Neuron (in vitro differentiated cells): Measurements from ENCODE around the gene RAD51B.

ENCODE experiments used
- H2AFZ ChIP-seq: one replicate; pipeline ENCODE4 v1.6.1; 2013; ENCODE audit warnings: low read depth, mild to moderate bottlenecking, inconsistent platforms, low read length, moderate library complexity
- H3K27me3 ChIP-seq: one replicate; pipeline ENCODE4 v1.6.1; 2013; ENCODE audit warnings: low read length; ENCODE audit not compliant: insufficient read depth
- H3K36me3 ChIP-seq: one replicate; pipeline ENCODE4 v1.6.1; 2013; ENCODE audit warnings: low read length; ENCODE audit not compliant: insufficient read depth
- H3K4me1 ChIP-seq: one replicate; pipeline ENCODE4 v1.6.1; 2013; ENCODE audit warnings: low read length; ENCODE audit not compliant: insufficient read depth
- H3K4me3 ChIP-seq: 2 replicates; pipeline ENCODE4 v1.5.1; 2013; ENCODE audit warnings: mild to moderate bottlenecking, low read length, moderate library complexity
- H3K9me3 ChIP-seq: one replicate; pipeline ENCODE4 v1.6.1; 2013; ENCODE audit warnings: low read length

The RAD51B gene

DNA sequence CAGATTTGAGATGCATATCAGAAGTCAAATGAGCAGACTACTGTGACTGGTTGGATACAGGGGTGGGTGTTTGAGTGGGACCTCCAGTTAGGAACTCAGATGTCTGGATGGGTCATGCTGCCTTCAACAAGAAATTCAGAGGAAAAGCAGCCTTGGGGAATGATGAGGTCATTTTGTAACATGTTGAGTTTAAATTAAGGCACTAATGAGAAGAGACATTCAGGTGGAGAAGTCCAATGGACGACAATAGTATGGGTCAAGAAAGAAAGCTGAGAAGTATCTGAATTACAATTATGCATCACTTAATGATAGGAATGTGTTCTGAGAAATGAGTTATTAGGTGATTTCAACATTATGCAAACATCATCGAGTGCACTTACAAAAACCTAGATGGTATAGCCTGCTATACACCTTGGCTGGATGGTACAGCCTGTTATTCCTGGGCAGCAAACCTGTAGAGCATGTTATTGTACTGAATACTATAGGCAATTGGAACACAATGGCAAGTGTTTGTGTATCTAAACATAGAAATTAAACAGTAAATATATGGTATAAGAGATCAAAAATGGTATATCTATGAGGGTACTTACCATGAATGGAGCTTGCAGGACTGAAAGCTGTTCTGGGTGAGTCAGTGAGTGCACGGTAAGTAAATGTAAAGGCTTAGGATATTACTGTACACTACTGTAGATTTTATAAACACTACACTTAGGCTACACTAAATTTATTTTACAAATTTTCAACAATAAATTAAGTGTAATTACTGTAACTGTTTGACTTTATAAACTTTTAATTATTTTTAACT, 414.7 kb downstream of the RAD51B start:
- Histone ChIP-seq H3K4me3 (no peak overlapping the region), H2AFZ (no peak overlapping the region), H3K4me1 (peaks cover 25% of the 10 kb centered on the region)

DNA sequence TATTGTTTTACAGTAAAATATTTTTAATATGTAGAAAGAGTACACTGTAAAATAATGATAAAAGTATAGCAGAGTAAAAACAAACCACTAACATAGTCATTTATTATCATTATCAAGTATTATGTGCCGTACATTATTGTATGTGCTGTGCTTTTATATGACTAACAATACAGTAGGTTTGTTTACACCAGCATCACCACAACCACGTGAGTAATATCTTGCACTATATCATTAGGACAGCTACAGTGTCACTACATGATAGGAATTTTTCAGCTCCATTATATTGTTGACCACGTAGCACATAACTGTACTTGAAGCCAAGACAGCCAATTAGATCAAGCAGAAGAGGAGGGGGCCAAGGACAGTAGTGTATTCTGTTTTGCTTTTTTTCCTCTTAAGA, 415.4 kb downstream of the RAD51B start:
- Histone ChIP-seq H3K4me3 (no peak overlapping the region), H3K4me1 (peaks cover 25% of the 10 kb centered on the region), H2AFZ (no peak overlapping the region), H3K27me3 (no peaks in the 10 kb centered on the region), H3K9me3 (no peaks in the 10 kb centered on the region), H3K36me3 (no peaks in the 10 kb centered on the region)

More for the DNA sequence above, 414.7 kb downstream of the RAD51B start:
- Histone ChIP-seq H3K9me3 (no peaks in the 10 kb centered on the region), H3K27me3 (no peaks in the 10 kb centered on the region), H3K36me3 (no peaks in the 10 kb centered on the region)

DNA sequence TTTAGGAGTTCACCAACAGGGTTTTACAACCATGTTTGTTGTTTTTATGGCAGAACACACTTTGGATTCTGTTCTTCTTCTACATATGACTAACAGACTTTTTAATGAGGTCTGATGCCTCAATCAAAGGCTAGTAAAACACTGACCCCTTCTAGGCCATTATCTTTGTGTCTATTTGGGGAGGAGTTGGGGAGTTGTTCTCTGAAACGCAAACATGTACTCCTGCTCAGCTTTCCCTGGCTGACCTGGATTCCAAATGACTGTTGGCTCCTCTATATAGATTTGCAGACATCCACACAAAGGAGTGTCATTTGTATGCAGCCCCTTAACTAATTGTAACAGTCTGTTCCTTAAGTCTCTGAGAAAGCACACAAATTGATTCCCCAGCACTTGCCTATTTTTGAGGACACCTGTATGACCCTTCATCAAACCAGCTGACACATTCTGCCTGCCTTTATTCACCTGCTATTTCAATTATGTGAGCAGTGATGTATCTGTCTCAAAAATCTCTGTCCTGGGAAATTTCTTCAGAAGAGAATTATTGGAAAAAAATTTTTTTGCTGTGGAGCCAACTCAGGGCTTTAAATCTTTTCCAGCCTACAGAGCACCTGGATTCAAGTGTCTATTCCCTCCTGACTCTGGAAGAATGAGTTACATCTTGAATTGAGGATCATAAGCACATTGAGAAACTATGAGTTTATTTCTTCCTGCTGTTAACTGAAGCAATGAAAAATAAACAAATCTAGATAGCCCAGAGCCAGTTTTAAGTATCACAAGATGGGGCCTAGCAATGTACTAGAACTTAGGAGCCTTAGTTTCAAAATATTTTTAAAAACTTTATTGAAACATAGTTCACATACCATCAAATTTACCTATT, 417.2 kb downstream of the RAD51B start:
- H3K27me3 ChIP-seq: no peaks in the 10 kb centered on the region
- H3K4me1 ChIP-seq: peaks cover 10% of the 10 kb centered on the region
- H3K4me3 ChIP-seq: no peak overlapping the region
- no peaks in the 10 kb centered on the region for H3K36me3 ChIP-seq
- H3K9me3 ChIP-seq: no peaks in the 10 kb centered on the region
- H2AFZ ChIP-seq: no peak overlapping the region

DNA sequence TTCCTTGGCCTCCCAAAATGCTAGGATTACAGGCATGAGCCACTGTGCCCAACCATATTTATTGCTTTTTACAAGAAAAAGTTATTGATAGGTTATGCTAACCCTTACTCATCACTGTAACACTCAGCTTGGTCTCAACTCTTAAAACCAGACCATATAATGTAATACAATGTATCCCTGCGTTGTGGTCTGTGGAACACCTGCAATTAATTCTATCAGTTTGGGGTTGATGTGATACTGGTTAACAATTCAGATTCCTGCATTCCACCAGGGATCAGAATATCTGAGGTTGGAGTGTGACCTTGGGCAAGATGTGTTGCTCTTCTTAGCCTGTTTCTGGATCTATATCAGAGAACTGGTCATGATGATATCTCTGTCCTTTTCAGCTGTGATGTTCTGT, 419.0 kb downstream of the RAD51B start:
- no peak overlapping the region for H3K4me3 ChIP-seq
- peaks cover 13% of the 10 kb centered on the region for H3K4me1 ChIP-seq
- H2AFZ ChIP-seq: no peak overlapping the region
- H3K9me3 ChIP-seq: no peaks in the 10 kb centered on the region
- H3K27me3 ChIP-seq: no peaks in the 10 kb centered on the region
- H3K36me3 ChIP-seq: no peaks in the 10 kb centered on the region

DNA sequence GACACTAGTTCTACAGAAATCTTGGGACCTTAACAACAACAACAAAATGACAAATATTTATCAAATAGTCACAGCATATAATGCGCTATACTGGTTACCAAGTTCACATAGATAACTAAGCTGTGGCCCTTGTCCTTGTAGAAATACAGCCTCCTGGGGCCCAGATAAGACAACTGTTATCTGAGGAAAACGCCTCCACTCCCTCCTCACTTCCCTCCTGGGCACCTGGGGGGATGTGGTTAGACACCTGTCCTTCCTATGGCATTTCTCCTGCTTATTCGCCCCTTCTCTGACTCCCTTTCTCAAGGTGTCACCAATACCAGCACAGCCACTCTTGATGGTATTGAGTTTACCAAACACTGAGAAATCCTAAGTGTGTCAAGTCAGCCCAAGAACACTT, 419.4 kb downstream of the RAD51B start:
- Histone ChIP-seq H2AFZ (no peak overlapping the region), H3K9me3 (no peaks in the 10 kb centered on the region), H3K27me3 (no peaks in the 10 kb centered on the region), H3K36me3 (no peaks in the 10 kb centered on the region), H3K4me1 (peaks cover 18% of the 10 kb centered on the region), H3K4me3 (no peak overlapping the region)

DNA sequence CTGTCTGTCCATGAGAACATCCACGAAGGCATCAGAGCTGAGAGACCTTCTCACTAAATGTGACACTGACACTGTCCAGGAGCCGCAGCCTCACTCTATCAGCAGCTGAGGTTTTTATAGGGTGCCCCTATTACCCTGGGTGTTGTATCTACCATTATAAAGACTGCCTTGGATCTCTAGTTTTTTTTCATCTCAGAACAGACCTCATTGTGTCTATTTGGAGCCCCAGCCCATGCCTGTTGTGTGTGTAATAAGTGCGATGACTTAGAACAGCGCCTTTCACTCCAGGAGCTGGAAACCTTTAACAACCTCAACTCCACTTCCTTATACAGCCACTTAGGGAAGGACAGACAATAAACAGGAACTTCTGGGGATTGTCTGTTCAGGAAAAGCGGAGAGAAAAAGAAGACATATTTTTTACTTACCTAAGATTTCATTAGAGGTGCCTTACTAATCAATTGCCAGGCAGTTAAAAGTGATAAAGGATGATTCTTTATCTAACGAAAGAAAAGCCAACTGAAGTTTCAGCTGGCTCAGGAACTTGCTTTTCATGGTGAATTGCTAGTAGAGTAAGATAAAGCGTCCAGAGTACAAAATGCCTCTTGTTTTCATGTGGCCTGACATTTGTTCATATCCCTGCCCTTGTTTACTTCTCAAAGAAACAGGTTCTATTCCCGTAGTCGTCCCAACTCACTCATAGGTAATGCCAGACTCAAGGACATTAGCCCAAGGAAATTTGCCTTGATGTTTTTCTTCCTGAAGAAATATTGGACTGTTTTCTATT, 420.6 kb downstream of the RAD51B start:
- Histone ChIP-seq H3K27me3 (no peaks in the 10 kb centered on the region), H3K4me3 (no peak overlapping the region), H3K4me1 (peaks cover 28% of the 10 kb centered on the region), H3K9me3 (no peaks in the 10 kb centered on the region), H2AFZ (no peak overlapping the region), H3K36me3 (no peaks in the 10 kb centered on the region)

DNA sequence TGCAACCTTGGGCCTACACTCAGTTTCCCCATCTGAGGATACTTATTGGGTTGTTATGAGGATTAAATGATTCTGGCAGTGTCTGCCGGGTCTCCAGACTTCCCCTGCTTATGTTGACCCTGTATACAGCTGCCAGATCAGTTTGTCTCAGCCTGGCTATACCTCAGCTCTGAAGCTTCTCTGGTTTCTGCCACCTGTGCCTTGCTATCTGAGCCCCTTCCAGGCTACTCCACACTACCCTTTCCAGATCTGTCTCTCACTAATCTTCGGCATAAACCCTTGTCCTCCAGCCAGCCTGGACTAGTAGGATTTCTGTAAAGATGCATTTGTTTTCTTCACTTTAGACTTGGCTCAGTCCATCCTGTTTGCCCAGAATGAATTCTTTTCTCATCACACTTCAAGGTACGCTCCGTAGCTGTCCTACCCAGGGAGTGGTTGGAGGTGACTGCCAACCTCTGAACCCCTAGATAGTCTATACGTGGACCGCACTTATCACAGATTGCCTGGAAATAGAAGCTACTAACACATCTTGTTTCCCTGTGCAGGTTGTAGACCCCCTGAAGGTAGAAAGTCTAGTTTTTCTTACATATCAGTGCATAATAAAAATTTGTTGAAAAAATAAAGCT, 422.4 kb downstream of the RAD51B start:
- H3K36me3 ChIP-seq: no peaks in the 10 kb centered on the region
- H3K4me1 ChIP-seq: peaks cover 21% of the 10 kb centered on the region
- H3K9me3 ChIP-seq: no peaks in the 10 kb centered on the region
- H3K27me3 ChIP-seq: no peaks in the 10 kb centered on the region
- no peak overlapping the region for H3K4me3 ChIP-seq
- no peak overlapping the region for H2AFZ ChIP-seq

DNA sequence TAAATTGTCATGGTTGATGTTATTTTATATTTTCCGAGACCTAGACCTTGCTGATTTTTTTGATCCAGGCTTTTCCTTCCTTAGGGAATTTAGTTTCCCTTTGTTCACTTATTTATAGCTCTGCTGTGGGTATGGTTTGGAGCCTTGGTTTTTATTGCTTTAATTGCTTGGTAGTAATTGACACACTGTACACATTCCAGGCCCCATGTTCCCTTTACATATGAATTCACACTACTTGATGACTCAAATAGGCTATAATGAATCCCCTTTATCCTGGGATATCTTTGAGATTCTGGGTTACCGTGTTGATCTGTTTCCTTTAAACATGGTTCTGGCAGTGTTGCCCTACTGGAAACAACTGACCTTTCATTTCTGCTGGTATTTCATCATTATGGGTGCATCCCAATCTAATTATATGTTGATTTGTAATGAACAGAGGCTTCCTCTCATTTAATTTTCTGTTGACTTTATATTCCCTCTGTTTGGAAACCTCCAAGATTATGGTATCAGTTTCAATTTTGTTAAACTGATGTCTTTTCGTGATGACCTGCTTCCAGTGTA, 424.0 kb downstream of the RAD51B start:
- peaks cover 27% of the 10 kb centered on the region for H3K4me1 ChIP-seq
- no peaks in the 10 kb centered on the region for H3K36me3 ChIP-seq
- no peak overlapping the region for H2AFZ ChIP-seq
- H3K9me3 ChIP-seq: no peaks in the 10 kb centered on the region
- no peak overlapping the region for H3K4me3 ChIP-seq
- no peaks in the 10 kb centered on the region for H3K27me3 ChIP-seq

DNA sequence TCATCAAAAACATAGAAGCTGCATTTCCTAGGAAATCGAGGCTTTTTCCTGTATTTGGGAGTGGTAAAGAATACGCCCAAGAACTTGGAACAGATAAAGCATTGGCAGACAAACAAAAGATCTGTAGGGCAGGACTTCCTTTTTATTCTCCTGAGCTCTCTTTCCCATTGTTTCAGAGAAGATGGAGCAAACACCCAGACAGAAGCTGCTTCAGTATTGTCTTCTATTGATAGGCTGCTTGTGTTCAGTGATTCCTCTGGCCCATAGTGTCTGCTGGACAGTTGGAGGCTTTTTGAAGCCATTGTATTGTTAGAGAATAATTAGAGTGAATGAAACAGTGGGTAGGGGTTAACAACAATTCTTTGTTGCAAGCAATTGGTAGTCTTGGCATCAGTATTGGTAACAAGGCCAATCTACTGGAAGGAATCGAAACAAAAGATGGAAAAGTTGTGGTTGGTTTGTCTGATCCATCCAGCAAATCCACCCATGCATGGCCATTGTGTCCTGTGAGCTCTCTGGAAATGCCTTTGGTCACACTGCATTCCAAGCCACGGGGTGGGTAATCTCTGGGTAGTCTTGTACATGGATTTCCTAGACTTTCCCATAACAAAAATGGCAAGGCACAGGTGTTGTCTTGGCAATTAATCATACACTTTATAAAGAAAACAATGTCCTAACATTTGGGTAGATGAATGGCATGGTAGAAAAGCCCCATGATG, 424.8 kb downstream of the RAD51B start:
- H3K4me3 ChIP-seq: no peak overlapping the region
- peaks cover 36% of the 10 kb centered on the region for H3K4me1 ChIP-seq
- H3K36me3 ChIP-seq: no peaks in the 10 kb centered on the region
- no peaks in the 10 kb centered on the region for H3K27me3 ChIP-seq
- no peak overlapping the region for H2AFZ ChIP-seq
- no peaks in the 10 kb centered on the region for H3K9me3 ChIP-seq

DNA sequence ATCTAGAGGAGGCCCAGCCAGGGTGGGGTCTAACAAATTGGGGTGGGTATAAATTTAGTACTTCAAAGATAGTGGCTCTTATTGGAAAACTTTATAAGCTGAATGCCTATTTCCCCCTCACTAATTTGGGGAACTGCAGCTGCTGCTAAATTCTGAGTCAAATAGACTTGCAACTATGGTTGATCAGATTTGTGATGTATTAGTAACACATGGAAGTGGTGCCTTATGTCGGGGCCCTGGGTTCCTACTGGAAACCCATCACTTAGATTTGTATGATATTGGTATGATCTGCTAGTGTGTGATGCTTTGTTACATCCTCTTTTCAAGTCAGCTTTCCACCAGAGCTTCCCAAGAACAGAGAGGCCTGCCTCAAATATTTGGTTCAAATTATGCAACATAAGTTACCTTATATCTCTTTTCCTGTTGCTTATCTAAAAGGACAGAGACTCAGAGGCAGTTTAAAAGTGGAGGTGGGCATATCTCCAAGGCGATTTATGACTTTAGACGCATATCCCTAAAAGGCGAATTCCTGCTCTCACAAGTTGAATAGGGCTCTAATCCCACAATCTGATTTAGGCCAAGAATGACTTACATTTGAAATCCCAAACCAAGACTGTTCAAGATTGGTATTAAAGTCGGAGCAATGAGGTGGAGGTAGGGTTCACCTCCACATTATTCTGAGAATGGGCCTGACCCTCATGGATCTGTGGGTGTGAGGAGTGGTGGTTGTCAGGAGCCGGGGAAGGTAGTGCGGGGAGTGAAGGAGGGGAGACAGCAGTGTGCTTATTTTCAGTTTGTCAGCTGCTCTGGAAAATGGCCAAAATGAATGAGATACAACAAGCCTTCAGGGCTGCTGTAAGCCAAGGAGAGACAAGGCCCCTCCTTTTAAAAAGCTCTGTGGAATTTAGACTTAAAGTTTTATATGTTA, 425.8 kb downstream of the RAD51B start:
- Histone ChIP-seq H3K4me1 (peaks cover 45% of the 10 kb centered on the region), H3K27me3 (no peaks in the 10 kb centered on the region)

DNA sequence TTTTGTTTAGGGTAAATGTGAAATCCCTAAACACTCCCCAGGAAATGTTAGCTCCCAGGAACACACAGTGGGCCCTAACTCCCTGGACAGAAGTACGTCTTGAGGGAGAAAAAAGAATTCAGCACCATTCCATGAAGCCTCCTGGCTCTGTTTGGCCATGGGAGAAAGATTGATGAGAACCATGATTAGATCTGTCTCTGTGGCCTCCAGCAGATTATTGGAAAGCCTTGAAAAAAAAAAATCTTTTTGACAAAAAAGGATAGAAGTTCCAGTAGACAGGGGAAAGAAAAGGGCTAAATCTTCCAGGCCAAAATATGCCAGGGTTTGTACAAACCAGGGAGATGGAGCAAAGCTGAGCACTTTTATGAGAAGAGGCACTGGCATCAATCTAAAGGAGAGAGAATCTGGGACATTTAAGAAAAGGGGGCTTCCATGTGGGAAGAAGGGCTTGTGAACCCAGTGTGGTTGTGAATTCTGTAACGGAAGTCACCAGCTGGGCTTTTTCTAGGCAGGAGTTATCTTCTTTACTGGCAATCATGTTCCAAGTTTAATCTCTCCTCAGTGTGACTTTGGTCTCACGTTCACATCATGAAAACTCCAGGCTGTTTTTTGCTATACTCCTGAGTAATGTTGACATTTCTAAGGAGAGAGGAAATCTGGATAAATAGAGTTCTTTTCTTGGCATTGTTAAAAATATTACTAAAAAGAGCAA, 426.7 kb downstream of the RAD51B start:
- H2AFZ ChIP-seq: no peak overlapping the region
- no peaks in the 10 kb centered on the region for H3K27me3 ChIP-seq
- no peaks in the 10 kb centered on the region for H3K9me3 ChIP-seq
- no peaks in the 10 kb centered on the region for H3K36me3 ChIP-seq
- peaks cover 53% of the 10 kb centered on the region for H3K4me1 ChIP-seq
- H3K4me3 ChIP-seq: no peak overlapping the region

More for the DNA sequence above, 425.8 kb downstream of the RAD51B start:
- no peak overlapping the region for H3K4me3 ChIP-seq
- H3K36me3 ChIP-seq: no peaks in the 10 kb centered on the region
- no peaks in the 10 kb centered on the region for H3K9me3 ChIP-seq
- H2AFZ ChIP-seq: no peak overlapping the region
